GM18858 (cell line): ENCODE data around the gene POLR1G.
"Not testable (repeated sequence)": the region's sequence is repeated elsewhere in the genome, so short reads cannot be mapped to it uniquely, and the experiment has no call there.

Experiments
- ATAC-seq: cut with Tn5 transposase; IDR thresholded peaks from one replicate; pipeline ENCODE4 v1.9.1; 2021; ENCODE audit not compliant: unreplicated experiment

The POLR1G gene

DNA sequence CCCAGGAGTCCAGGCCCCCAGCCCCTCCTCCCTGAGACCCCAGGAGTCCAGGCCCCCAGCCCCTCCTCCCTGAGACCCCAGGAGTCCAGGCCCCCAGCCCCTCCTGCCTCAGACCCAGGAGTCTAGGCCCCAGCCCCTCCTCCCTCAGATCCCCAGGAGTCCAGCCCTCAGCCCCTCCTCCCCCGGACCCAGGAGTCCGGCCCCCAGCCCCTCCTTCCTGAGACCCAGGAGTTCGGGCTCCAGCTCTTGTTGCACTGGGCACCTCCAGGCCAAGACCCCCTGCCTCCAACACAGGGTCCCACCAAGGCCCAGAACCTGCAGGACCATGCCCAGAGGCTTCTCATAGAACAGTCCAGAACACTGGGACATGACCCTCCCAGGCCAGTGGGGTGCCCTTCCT is 13.5 kb downstream of the POLR1G start:
- ATAC-seq, result no peak

DNA sequence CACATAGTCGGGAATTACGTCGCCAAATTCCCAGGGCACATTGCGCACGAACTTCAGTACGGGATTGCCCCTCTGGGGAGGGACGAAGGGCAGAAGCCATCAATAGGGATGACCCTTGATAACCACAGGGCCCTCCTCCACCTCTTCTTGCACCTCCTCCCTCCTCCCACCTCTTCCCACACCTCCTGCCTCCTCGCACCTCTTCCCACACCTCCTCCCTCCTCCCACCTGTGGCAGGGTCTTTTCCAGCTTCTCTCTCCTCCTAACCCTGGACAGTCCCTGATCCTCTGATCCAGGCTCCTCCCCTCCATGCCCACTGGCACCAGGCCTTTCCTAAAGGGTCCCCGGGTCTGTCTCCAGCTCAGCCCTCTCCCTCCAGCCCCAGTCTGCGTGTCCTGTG is 13.9 kb downstream of the POLR1G start:
- no peak for ATAC-seq

GRCh38 chr19:45420871-45421270 is 14.4 kb downstream of the POLR1G start:
- ATAC-seq, result no peak

DNA sequence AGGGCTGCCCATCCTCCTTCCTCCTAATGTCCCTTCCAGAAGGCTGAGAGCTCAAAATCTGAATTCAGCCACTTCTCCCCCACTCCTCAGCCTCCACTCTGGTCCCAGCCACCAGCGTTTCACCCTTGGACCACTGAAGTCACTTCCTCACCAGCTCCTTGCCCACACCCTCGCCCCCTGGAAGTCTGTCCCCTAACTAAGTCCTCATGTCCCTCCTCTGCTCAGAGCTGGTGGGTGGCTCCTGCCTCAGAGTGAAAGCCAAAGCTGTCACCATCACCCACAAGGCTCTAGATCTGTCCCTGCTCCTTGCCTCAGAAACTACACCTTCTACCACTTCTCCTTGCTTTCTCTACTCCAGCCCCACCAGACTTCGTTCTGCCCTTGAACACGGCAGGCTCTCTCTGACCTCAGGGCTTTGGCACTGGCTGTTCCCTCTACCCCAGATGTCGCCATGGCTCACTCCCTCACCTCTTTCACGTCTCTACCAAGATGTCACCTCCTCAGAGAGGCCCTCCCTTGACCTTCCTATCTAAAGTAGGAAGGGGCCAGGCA is 15.6 kb downstream of the POLR1G start:
- ATAC-seq, result no peak

DNA sequence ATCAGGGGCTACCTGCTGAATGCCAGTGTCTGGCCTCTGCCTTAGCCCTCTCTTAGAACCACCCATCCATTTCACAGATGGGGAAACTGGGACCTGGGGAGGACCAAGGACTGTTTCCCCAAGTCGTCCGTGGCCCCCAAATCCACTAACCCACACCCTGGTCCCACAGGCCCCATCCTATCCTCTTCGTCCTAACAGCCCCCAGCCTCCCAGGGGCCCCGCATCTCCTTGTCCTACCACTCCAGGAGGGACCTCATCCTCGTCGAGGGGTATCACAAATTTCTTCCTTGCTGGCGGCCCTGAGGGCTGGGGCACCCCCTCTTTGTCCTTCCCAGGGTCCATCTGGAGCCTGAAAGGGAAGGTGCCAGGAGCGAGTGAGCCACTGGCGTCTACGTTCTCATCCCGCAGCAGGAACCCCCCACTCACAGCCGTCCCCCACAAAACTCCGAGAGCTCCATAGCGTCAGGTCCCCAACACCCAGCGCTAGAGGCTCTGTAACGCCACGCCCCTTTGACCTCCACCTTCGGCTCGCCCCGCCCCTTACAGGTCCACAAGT is 16.7 kb downstream of the POLR1G start:
- ATAC-seq, result no peak

DNA sequence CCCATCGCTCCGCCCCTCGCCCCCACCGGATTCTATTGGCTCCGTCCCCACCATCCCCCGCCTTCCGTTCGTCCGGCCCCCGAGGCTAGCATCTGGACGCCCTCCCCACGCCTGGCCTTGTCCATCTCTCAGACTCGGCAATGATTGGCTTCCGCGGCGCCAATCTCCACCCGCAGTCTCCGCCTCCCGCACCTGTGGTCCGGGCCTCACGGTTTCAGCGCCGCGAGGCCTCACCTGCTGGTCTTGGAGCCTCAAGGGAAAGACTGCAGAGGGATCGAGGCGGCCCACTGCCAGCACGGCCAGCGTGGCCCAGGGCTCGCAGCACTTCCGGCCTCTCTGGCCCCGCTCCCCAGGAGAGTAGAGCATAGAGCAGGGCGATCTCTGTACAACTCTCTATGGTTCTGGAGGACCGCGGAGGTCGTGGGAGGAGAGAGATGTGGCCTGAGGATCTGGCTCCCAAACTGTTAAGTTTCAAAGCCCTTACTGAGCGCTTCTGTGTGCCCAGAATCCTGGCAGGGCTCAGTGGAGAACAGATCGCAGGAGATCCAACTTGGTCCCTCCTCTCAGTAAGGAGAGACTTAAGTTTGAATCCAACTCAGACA is 17.2 kb downstream of the POLR1G start, which contains the start of gene ERCC1:
Gene ERCC1, minus strand, starts transcription at position 329 of the 602 bp plus-strand sequence. CDS start 543 bp downstream, outside the sequence.
- no peak for ATAC-seq

- ATAC-seq, result no peak
Measured at GRCh38 chr19:45424191-45425058, 18.0 kb downstream of the POLR1G start.

DNA sequence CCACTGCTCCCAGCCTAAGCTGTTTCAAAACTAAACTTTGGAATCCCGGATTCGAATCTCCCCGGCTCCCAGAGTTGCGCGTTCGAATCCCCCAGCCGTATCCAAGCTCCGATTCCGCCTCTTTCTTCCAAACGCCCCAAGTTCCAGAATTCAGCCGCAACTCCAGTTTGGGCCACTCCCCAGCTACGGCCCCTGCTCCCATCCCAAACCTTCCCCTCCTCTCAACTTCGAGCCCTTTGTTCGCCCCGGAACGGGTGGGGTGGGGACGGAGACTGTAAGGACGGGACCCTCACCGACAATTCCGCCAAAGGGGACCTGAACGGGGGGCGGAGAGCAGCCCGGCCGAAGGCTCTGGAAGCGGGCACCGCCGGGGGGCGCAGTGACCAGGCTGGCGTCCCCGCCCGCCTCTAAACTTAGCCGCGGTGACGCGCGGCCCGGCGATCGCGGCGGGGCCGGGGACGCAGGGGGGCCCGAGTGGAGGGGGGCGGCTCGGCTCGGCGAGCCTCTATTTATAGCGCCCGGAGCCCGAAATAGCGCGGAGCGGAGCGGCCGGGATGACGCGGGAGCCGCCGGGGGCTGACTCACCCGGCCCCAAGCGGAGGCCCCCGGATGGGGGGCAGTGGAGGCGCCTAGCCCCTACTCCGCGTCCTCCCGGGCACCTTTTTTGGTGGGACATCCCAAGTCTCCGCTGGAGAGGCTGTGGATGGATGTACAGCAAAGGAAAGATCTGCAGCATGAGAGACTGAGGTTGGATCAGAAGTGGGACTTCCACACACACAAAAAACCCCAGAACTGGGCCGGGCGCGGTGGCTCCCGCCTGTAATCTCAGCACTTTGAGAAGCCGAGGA is 22.2 kb downstream of the POLR1G start:
- ATAC-seq, result no peak

- not testable (repeated sequence) for ATAC-seq
Measured at GRCh38 chr19:45429896-45430295, 23.5 kb downstream of the POLR1G start.

- not testable (repeated sequence) for ATAC-seq
Measured at GRCh38 chr19:45431008-45431407, 24.6 kb downstream of the POLR1G start.

DNA sequence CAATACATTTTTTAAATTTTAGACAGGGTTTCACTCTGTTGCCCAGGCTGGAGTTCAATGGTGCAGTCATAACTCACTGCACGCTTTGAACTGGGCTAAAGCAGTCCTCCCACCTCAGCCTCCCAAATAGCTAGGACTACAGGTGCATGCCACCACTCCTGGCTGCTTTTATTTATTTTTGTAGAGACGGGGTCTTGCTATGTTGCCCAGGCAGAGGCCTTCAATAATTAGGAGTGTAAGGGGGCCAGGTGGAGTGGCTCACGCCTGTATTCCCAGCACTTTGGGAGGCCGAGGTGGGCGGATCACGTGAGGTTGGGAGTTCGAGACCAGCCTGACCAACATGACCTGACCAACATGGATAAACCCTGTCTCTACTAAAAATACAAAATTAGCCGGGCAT is 26.1 kb downstream of the POLR1G start:
- not testable (repeated sequence) for ATAC-seq

GRCh38 chr19:45437328-45437727 is 30.9 kb downstream of the POLR1G start:
- no peak for ATAC-seq

DNA sequence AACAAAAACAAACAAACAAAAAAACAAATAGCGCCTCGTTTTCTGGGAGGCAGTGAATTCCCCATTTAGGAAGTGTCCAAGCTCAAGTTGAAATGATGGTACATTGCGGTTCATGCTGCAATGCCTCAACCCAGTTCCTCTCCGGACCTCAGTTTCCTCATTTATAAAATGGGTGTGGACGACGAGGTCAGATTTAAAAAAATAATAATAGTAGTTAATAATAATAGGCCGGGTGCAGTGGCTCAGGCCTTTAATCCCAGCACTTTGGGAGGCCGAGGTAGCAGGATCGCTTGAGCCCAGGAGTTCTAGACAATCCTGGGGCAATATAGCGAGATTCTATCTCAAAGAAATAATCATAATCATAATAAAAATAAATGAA is 32.7 kb downstream of the POLR1G start:
- no peak for ATAC-seq

DNA sequence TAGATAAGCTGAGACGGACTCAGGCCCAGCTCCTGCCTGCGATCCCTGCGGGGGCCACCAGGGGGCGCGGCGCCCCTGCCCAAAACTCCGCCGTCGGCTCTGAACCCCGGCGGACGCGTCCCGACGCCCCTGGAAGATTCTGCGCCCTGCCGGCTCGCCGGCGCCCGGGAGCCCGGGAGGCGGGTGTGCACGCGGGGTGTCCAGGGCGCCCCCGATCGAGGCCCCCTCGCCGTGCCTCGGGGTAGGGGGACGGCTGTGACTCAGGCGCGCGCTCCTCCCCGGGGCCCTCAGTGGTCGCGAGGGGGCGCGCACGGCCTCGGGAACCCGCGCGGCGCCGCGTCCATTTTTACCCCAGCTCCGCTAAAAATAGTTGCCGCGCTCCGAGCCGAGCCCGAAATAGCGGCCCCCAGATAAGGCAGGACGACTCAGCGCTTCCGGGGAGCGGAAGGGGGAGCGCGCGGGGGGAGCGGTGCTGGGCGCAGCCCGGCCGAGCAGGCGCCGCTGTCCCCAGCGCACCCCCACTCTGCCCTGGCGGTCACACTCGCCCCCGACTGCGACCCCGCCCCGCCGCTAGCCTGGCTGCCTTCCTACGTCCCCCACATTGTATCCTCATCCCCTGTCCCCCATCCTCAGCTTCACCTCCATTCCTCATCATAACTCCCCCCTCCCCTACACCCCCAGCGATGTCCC is 33.3 kb downstream of the POLR1G start:
- ATAC-seq, result peak; percentile 40

- ATAC-seq, result no peak
Measured at GRCh38 chr19:45440259-45440638, 33.8 kb downstream of the POLR1G start.

DNA sequence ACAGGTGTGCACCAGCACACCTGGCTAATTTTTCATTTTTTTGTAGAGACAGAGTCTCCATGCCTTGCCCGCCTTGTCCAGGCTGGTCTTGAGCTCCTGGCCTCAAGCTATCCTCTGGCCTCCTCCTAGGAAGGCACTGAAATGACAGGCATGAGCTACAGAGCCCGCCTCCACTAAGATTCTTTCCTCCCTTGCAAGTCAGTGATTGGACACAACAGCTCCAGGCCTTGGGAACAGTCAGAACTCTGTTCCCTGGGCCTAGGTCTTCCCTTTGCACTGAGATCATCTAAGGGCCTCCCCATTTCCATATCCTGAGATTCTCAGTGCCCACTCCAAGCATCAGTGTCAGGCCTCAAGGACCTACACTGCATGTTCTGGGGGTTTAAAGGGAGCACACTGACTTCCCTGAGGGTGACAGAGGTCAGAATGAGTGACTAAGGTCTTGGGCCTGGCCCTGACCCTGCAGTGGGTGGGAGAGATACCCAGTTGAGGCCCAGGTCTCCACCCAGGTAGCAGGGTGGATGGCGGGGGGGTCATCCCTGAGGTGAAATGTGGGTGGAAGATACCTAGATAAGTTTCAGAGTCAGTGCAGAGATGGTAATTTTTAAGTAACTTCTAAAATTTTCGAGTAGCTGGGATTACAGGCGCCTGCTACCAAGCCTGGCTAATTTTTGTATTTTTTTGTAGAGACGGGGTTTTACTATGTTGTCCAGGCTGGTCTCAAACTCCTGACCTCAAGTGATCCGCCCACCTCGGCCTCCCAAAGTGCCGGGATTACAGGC is 34.6 kb downstream of the POLR1G start:
- ATAC-seq, result no peak

- ATAC-seq, result no peak
Measured at GRCh38 chr19:45442408-45442777, 35.9 kb downstream of the POLR1G start.

DNA sequence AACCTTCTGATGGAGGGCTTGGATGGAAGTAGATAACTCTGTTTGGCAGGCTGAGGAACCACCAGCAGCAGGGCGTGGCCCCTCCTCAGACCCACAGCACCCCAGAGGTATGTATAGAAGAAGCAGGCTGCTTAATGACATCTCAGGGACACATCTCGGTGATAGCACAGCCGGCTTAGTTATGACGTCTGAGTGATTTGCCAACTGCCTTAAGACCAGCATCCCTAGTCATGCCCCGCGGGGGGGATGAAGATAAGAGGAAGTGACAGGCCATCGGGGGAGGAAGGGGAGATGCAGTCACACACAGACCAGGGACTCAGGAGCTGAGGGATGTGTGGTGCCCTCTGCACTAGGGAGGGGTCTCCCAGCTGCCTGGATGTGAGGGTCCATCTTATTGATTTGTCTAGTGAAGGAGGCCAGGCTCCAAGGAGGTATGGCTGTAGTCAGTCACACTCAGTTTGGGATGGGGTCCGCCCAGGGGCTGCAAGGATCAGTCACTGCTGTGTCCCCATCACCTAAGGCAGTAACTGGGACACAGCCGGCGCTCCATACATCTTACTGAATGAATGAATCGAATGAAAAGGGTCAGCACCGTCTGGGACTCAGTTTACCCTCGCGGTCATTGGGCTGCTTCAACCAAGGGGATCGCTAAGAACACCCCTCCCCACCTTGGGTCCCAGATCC is 36.5 kb downstream of the POLR1G start:
- no peak for ATAC-seq
